ENCODE data around the gene CDH10.

- TF ChIP-seq CTCF (conservative IDR thresholded peaks at IDR 0.05; ENCODE audit: low read length), result no peak
- no peak for TF ChIP-seq EZH2phosphoT487 (IDR thresholded peaks at IDR 0.05; ENCODE audit: borderline replicate concordance)
Measured at GRCh38 chr5:24623031-24623430, 21.7 kb downstream of the CDH10 start.
